Measurements from ENCODE around the gene ISM1. TPM values are rescaled to one million over a fixed set of nuclear protein-coding genes. Genes with fewer than 3 reads are reported as not detected.
A peak's percentile ranks its signal among the peaks of the same experiment; 100 is the strongest.

Gene ISM1
- total and polyA plus RNA-seq, 2 of the 13 experiments (the other 11 are each of a cell fraction or from before 2014, with no cell fraction given), result 0.40 to 1.4 TPM

GRCh38 chr20:13337090-13337784, 116.2 kb downstream of the ISM1 start (continued):
- TF ChIP-seq HNF4G (IDR thresholded peaks at IDR 0.05; ENCODE audit: borderline replicate concordance, low read depth, low read length) (no peak), HNF4G (CRISPR knock-in tag; IDR thresholded peaks at IDR 0.05; ENCODE audit: borderline replicate concordance, low read depth) (no peak), TFDP1 (CRISPR knock-in tag; IDR thresholded peaks at IDR 0.05; ENCODE audit: borderline replicate concordance) (no peak), HNF1B (CRISPR knock-in tag; IDR thresholded peaks at IDR 0.05) (no peak), GLI4 (CRISPR knock-in tag; IDR thresholded peaks at IDR 0.05; ENCODE audit: borderline replicate concordance) (peak; percentile 52; the same call in 1 of the 2 replicates), MLLT10 (CRISPR knock-in tag; IDR thresholded peaks at IDR 0.05) (no peak)

- no peaks in the 10 kb centered on the region for H3K36me3 ChIP-seq (replicated peaks in 1 of 2; ENCODE audit: control insufficient read depth in 1 of 2, insufficient read depth in 2 of 2, low read length in 2 of 2)
- H3K27me3 ChIP-seq (ENCODE audit: control insufficient read depth in 1 of 2, insufficient read depth in 2 of 2, low read length in 2 of 2), result no peaks in the 10 kb centered on the region
- no peaks in the 10 kb centered on the region for H3K79me2 ChIP-seq (ENCODE audit: insufficient read depth, low read length)
- 93% methylated on average over 2 of the region's 2 CpGs for WGBS (ENCODE audit: low lambda C conversion rate)
- in situ Hi-C loops (cut with HindIII; ENCODE audit: extremely low pct_ligation_motif_present, low pct_unique_long_range_greater_than_20kb) (loop anchor here (5.0 kb wide), 1 partner anchor 84 kb away; no protein-coding TSS in a partner anchor), intact Hi-C loops (cut with micrococcal nuclease; ENCODE audit: unreplicated experiment) (loop anchor here (2.0 to 10.0 kb wide), 3 partner anchors 17 to 347 kb away; no protein-coding TSS in a partner anchor)
- H3K27ac ChIP-seq (ENCODE audit: extremely low read length, insufficient read depth, low read length), result peak overlapping the region; percentile 36
- no peak overlapping the region for H3K9ac ChIP-seq (ENCODE audit: insufficient read depth, low read depth, low read length)
- ATAC-seq (no peak), FAIRE-seq (no peak), DNase-seq (ENCODE audit: low spot score) (no peak)
- no peak overlapping the region for H3K4me2 ChIP-seq (ENCODE audit: low read depth, low read length)
- H3K4me1 ChIP-seq (ENCODE audit: insufficient read depth, low read length), result peaks cover 86% of the 10 kb centered on the region
- H2AFZ ChIP-seq (ENCODE audit: low read length), result no peak overlapping the region
- no TSS peak for BruUV-seq (replicated peaks)
- POLR2A ChIA-PET, result no interaction called here
- H3K4me3 ChIP-seq (replicated peaks in 1 of 3; ENCODE audit: insufficient read depth in 1 of 3, low read depth in 2 of 3, low read length in 3 of 3), result no peak overlapping the region
- H4K20me1 ChIP-seq (ENCODE audit: insufficient read depth, low read length), result no peaks in the 10 kb centered on the region
- no peaks in the 10 kb centered on the region for H3K9me3 ChIP-seq (ENCODE audit: low read length)
- CTCF ChIA-PET (ENCODE audit: low intra/inter-chr PET ratio, low total read pairs), result no interaction called here
- TF ChIP-seq TRAFD1 (CRISPR knock-in tag; IDR thresholded peaks at IDR 0.05; ENCODE audit: borderline replicate concordance) (peak; percentile 6; the same call in 1 of the 2 replicates), PHF20 (CRISPR knock-in tag; IDR thresholded peaks at IDR 0.05) (0 out of 2 replicates have a peak, but pooled peaks have one; percentile 16), ZNF18 (CRISPR knock-in tag; IDR thresholded peaks at IDR 0.05; ENCODE audit: insufficient replicate concordance) (peak; percentile 8), ARNT2 (CRISPR knock-in tag; IDR thresholded peaks at IDR 0.05; ENCODE audit: low read depth) (0 out of 2 replicates have a peak, but pooled peaks have one; percentile 41), SMC3 (IDR thresholded peaks at IDR 0.05; ENCODE audit: low read length) (no peak), GFI1 (CRISPR knock-in tag; IDR thresholded peaks at IDR 0.05; ENCODE audit: borderline replicate concordance) (0 out of 2 replicates have a peak, but pooled peaks have one; percentile 23), PPARG (CRISPR knock-in tag; conservative IDR thresholded peaks at IDR 0.05) (no peak), CBX2 (IDR thresholded peaks at IDR 0.05; ENCODE audit: low read depth, low read length) (no peak), CBX2 (CRISPR knock-in tag; IDR thresholded peaks at IDR 0.05; ENCODE audit: low read depth) (0 out of 2 replicates have a peak, but pooled peaks have one; percentile 26)
Observed at GRCh38 chr20:13338097-13338661, 117.1 kb downstream of the ISM1 start.

All from HepG2 (cell line).